ENCODE measurements around the gene OGFR. TPM values are rescaled to one million over a fixed set of nuclear protein-coding genes. Genes with fewer than 3 reads are reported as not detected.

The OGFR gene
- polyA plus RNA-seq, 1 donor from 2014 or later, result 79.6 TPM

- H3K4me3 Mint-ChIP-seq, result peak overlapping the region in 2 of 4 donors; percentile 9 to 54
- H3K9me3 Mint-ChIP-seq, result no peaks in the 10 kb centered on the region
- peaks cover 0 to 7% (median 3%) of the 10 kb centered on the region in 3 donors for H3K4me1 Mint-ChIP-seq
- H3K27ac Mint-ChIP-seq, result no peak overlapping the region
- H3K36me3 Mint-ChIP-seq, result no peaks in the 10 kb centered on the region
- H3K27me3 Mint-ChIP-seq, result peaks cover 2% of the 10 kb centered on the region
Measured at GRCh38 chr20:62826646-62827310, 22.1 kb downstream of the OGFR start.

GRCh38 chr20:62827311-62828038, 22.8 kb downstream of the OGFR start:
- Mint-ChIP-seq H3K27me3 (peaks cover 2% of the 10 kb centered on the region), H3K4me3 (no peak overlapping the region)

DNA sequence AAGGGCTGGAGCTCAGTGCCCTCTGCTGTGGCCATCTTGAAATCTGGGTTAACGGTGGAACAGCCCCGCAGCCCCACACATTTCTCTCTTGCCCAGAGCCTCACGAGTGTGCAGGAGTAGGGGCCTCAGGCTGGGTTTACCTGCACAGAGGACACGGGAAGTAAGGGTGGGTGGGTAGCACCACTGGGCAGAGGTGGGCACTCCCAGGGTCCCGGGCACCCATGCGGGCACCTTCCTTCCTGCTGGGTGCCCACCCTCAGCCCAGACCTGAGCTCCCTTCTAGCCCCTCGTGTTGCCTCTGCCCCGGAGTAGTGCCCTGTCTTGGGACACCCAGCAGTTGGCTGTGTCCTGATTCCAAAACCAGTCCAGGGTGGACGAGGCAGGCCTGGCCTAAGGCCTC, 23.4 kb downstream of the OGFR start:
- H3K36me3 Mint-ChIP-seq, result no peaks in the 10 kb centered on the region

More at GRCh38 chr20:62827311-62828038, 22.8 kb downstream of the OGFR start:
- Mint-ChIP-seq H3K4me1 (peaks cover 2 to 11% (median 7%) of the 10 kb centered on the region in 3 donors), H3K27ac (no peak overlapping the region), H3K9me3 (no peaks in the 10 kb centered on the region), H3K36me3 (no peaks in the 10 kb centered on the region)

GRCh38 chr20:62828511-62829230, 24.0 kb downstream of the OGFR start:
- Mint-ChIP-seq H3K27ac (no peak overlapping the region), H3K9me3 (no peaks in the 10 kb centered on the region), H3K4me1 (peaks cover 8 to 14% (median 13%) of the 10 kb centered on the region in 3 donors), H3K36me3 (no peaks in the 10 kb centered on the region), H3K27me3 (peaks cover 6% of the 10 kb centered on the region), H3K4me3 (no peak overlapping the region)

More for the DNA sequence above, 23.4 kb downstream of the OGFR start:
- no peak overlapping the region for H3K27ac Mint-ChIP-seq
- H3K27me3 Mint-ChIP-seq, result peaks cover 6% of the 10 kb centered on the region
- H3K4me1 Mint-ChIP-seq, result peaks cover 8 to 13% (median 13%) of the 10 kb centered on the region in 3 donors
- H3K9me3 Mint-ChIP-seq, result no peaks in the 10 kb centered on the region
- no peak overlapping the region for H3K4me3 Mint-ChIP-seq

DNA sequence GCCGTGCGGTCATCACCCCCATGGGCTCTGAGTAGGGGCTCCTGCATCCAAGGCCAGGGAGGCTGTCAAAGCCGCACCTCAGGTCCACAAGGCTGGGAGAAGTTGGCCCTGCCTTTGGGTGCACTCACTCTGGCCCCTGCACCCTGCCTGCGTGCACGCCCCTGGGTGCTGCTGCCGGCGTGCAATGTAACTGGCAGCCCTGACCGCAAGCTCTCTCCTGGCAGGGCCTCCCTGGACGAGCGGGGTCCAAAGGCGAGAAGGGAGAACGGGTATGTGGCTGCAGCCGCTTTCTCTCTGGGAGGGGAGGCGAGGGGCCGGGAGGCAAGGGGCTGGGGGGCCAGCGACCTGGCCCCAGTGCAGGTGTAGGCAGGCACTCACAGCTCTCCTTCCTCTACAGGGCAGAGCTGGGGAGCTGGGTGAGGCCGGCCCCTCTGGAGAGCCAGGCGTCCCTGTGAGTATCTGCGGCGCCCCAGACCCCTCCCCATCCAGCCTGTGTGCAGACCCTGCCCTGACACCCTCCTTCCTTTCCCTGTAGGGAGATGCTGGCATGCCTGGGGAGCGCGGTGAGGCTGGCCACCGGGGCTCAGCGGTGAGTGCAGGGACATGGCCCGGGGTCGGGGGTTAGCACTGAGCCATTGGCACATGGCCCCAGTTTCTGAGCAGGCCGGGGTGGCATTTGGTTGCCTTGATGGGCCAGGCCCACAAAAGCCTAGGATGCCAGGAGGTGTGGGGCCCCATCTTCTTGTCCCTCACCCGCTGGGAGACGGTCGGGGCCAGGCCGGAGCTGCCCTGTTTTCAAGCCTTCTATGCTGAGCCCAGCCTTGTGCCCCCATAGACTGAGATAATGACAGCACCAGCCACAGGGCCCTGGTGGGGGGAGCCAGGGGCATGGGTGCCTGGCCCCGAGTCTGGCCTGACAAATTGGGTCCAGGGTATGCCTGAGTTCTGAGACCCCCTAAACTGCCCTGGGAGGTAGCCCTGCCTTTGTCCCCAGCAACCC, 24.9 kb downstream of the OGFR start:
- H3K4me1 Mint-ChIP-seq, result peaks cover 8 to 14% (median 13%) of the 10 kb centered on the region in 3 donors
- H3K4me3 Mint-ChIP-seq, result no peak overlapping the region
- H3K36me3 Mint-ChIP-seq, result no peaks in the 10 kb centered on the region
- no peak overlapping the region for H3K27ac Mint-ChIP-seq
- no peaks in the 10 kb centered on the region for H3K9me3 Mint-ChIP-seq
- H3K27me3 Mint-ChIP-seq, result peaks cover 6% of the 10 kb centered on the region

- peaks cover 8 to 14% (median 13%) of the 10 kb centered on the region in 3 donors for H3K4me1 Mint-ChIP-seq
- H3K27ac Mint-ChIP-seq, result no peak overlapping the region
- peaks cover 6% of the 10 kb centered on the region for H3K27me3 Mint-ChIP-seq
- H3K36me3 Mint-ChIP-seq, result no peaks in the 10 kb centered on the region
- H3K9me3 Mint-ChIP-seq, result no peaks in the 10 kb centered on the region
- H3K4me3 Mint-ChIP-seq, result no peak overlapping the region
Measured at GRCh38 chr20:62830251-62830650, 25.6 kb downstream of the OGFR start.

GRCh38 chr20:62830821-62831220, 26.2 kb downstream of the OGFR start:
- Mint-ChIP-seq H3K9me3 (no peaks in the 10 kb centered on the region), H3K4me3 (peak overlapping the region in 1 of 4 donors; percentile 37), H3K27ac (no peak overlapping the region), H3K36me3 (peaks cover 2% of the 10 kb centered on the region), H3K27me3 (peaks cover 6% of the 10 kb centered on the region), H3K4me1 (peaks cover 13 to 14% (median 13%) of the 10 kb centered on the region in 3 donors)

DNA sequence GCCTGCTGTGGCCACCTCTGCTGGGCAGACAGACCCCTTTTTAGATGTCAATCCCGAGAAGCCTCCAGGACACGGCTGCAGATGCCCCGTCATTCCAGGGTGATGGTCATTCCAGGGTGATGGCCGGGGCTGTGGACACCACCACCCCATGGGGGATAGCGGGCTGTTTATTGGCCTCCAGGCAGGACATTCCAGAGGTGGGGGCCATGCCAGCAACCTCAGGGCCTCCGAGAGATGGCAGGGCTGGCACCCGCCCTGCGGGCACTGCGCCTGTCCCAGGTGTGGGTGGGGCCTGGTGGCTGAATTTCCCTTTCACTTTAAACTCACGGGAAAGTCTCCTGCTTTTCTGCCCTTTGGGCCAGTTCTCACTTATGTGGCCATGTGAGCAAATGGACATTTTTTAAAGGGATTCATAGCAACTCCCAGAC, 26.7 kb downstream of the OGFR start:
- no peaks in the 10 kb centered on the region for H3K9me3 Mint-ChIP-seq
- H3K36me3 Mint-ChIP-seq, result peaks cover 2% of the 10 kb centered on the region
- H3K4me3 Mint-ChIP-seq, result peak overlapping the region in 2 of 4 donors; percentile 51 to 92
- peak overlapping the region in 1 of 3 donors; percentile 23 for H3K27ac Mint-ChIP-seq
- H3K4me1 Mint-ChIP-seq, result peaks cover 13 to 14% (median 13%) of the 10 kb centered on the region in 3 donors
- H3K27me3 Mint-ChIP-seq, result peaks cover 6% of the 10 kb centered on the region

- H3K4me1 Mint-ChIP-seq, result peaks cover 13 to 16% (median 13%) of the 10 kb centered on the region in 3 donors
Measured at GRCh38 chr20:62831854-62832211, 27.2 kb downstream of the OGFR start.

GRCh38 chr20:62832212-62832922, 27.7 kb downstream of the OGFR start:
- Mint-ChIP-seq H3K4me1 (peaks cover 13 to 17% (median 15%) of the 10 kb centered on the region in 3 donors), H3K4me3 (peak overlapping the region; percentile 68 to 94 (median 87)), H3K36me3 (peaks cover 2% of the 10 kb centered on the region), H3K27ac (peak overlapping the region; percentile 90 to 98 (median 93)), H3K9me3 (no peaks in the 10 kb centered on the region), H3K27me3 (peaks cover 8% of the 10 kb centered on the region)

More at GRCh38 chr20:62831854-62832211, 27.2 kb downstream of the OGFR start:
- no peaks in the 10 kb centered on the region for H3K9me3 Mint-ChIP-seq
- peak overlapping the region in 1 of 3 donors; percentile 23 for H3K27ac Mint-ChIP-seq
- H3K27me3 Mint-ChIP-seq, result peaks cover 6% of the 10 kb centered on the region
- H3K4me3 Mint-ChIP-seq, result peak overlapping the region in 3 of 4 donors; percentile 25 to 94 (median 92)
- H3K36me3 Mint-ChIP-seq, result peaks cover 2% of the 10 kb centered on the region

- peaks cover 2% of the 10 kb centered on the region for H3K36me3 Mint-ChIP-seq
- H3K9me3 Mint-ChIP-seq, result no peaks in the 10 kb centered on the region
- H3K4me1 Mint-ChIP-seq, result peaks cover 18 to 21% (median 20%) of the 10 kb centered on the region in 3 donors
- H3K4me3 Mint-ChIP-seq, result peak overlapping the region; percentile 68 to 94 (median 87)
- peaks cover 9% of the 10 kb centered on the region for H3K27me3 Mint-ChIP-seq
- peak overlapping the region; percentile 90 to 98 (median 93) for H3K27ac Mint-ChIP-seq
Measured at GRCh38 chr20:62832951-62833391, 28.3 kb downstream of the OGFR start.

DNA sequence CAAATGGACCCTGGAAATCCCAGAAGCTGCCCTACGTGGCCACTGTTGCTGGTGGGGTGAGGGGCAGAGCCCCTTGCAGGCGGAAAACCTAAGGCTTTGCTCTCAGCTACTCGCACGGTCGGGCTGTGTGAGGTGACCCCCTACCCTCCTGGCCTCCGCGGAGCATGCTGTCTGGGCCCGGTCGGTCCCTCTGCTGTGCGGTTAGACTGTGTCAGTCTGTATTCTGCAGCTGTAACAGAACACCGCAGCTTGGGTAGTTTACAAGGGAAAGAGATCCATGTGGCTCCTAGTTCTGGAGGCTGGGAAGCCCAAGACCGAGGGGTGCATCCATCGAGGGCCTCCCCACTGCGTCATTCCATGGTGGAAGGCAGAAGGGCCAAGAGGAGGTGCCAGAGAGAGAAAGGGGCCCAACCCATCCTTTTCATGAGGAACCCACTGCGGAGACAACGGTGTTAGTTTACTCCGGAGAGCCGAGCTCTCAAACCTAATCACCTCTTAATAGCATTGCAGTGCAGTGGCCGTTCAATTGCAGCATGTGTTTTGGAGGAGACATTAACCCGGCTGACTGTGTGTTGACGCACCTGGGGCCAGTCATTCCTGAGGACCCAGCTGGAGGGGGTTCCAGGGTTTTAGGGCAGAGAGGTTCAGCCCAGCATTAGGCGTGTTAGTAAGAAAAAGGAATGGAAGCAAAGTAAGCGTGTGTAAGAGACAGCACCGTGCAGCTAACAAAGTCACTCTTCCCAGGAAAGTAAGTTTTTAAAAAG, 30.5 kb downstream of the OGFR start:
- Mint-ChIP-seq H3K9me3 (no peaks in the 10 kb centered on the region), H3K4me3 (peak overlapping the region in 2 of 4 donors; percentile 8 to 13), H3K27me3 (peaks cover 9% of the 10 kb centered on the region), H3K27ac (peak overlapping the region in 2 of 3 donors; percentile 75 to 91), H3K4me1 (peaks cover 26 to 30% (median 28%) of the 10 kb centered on the region in 3 donors), H3K36me3 (peaks cover 4% of the 10 kb centered on the region)

Data from IgD-negative memory B cell (primary cell).